Fibroblast of skin of scalp (primary cell): ENCODE results near the gene ERGIC1.
"Not testable (repeated sequence)": the region's sequence is repeated elsewhere in the genome, so short reads cannot be mapped to it uniquely, and the experiment has no call there.

Experiments used
- DNase-seq: peaks from one replicate; pipeline ENCODE4 v3.0.0-alpha.2; 2013

The ERGIC1 gene

GRCh38 chr5:172800088-172800551 lies 33.9 kb upstream of the ERGIC1 start:
- peak; percentile 86 for DNase-seq

GRCh38 chr5:172801179-172801671 lies 32.8 kb upstream of the ERGIC1 start:
- DNase-seq: peak; percentile 96

GRCh38 chr5:172802112-172802511 lies 31.9 kb upstream of the ERGIC1 start:
- no peak for DNase-seq

- peak; percentile 60 for DNase-seq
Observed at GRCh38 chr5:172802567-172803176, 31.4 kb upstream of the ERGIC1 start.

- DNase-seq: no peak
Observed at GRCh38 chr5:172805018-172805683, 28.9 kb upstream of the ERGIC1 start.

- no peak for DNase-seq
Observed at GRCh38 chr5:172805736-172806255, 28.3 kb upstream of the ERGIC1 start.

- peak; percentile 83 for DNase-seq
Observed at GRCh38 chr5:172806897-172807672, 27.0 kb upstream of the ERGIC1 start.

- DNase-seq: no peak
Observed at GRCh38 chr5:172807766-172808311, 26.2 kb upstream of the ERGIC1 start.

- DNase-seq: no peak
Observed at GRCh38 chr5:172809774-172810173, 24.3 kb upstream of the ERGIC1 start.

GRCh38 chr5:172810996-172811395 lies 23.1 kb upstream of the ERGIC1 start:
- DNase-seq: not testable (repeated sequence)

- DNase-seq: no peak
Observed at GRCh38 chr5:172815631-172816030, 18.4 kb upstream of the ERGIC1 start.

GRCh38 chr5:172816925-172817562 lies 17.0 kb upstream of the ERGIC1 start:
- peak; percentile 84 for DNase-seq

- DNase-seq: no peak
Observed at GRCh38 chr5:172817664-172818063, 16.4 kb upstream of the ERGIC1 start.

GRCh38 chr5:172818081-172818480 lies 16.0 kb upstream of the ERGIC1 start:
- no peak for DNase-seq

- no peak for DNase-seq
Observed at GRCh38 chr5:172819569-172819968, 14.5 kb upstream of the ERGIC1 start.

GRCh38 chr5:172820046-172820767 lies 13.8 kb upstream of the ERGIC1 start:
- DNase-seq: no peak

GRCh38 chr5:172821340-172821985 lies 12.6 kb upstream of the ERGIC1 start:
- DNase-seq: no peak

- no peak for DNase-seq
Observed at GRCh38 chr5:172823840-172824362, 10.2 kb upstream of the ERGIC1 start.

- DNase-seq: no peak
Observed at GRCh38 chr5:172825610-172826204, 8.3 kb upstream of the ERGIC1 start.

GRCh38 chr5:172827841-172828240 lies 6.2 kb upstream of the ERGIC1 start:
- DNase-seq: no peak
